ENCODE measurements around the gene CXorf58.
"Not testable (repeated sequence)": the region's sequence is repeated elsewhere in the genome, so short reads cannot be mapped to it uniquely, and the experiment has no call there.

The CXorf58 gene, protein sequence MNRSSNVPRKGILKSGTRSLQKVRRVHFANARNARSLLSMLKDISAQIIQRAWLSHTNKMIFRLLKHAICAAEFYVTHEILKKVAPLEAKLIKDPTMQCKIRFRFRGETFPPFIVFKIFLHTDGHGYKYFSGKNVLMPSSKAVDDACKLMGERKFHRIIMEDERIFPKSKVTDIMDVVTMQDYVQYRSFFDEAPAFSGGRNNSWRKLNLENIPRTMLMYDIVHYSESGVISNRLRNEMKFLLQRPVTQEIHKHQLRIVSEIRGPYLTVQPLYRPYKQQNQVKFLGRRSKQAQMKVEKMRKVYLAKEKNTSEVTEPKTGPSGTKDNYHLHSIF

DNA sequence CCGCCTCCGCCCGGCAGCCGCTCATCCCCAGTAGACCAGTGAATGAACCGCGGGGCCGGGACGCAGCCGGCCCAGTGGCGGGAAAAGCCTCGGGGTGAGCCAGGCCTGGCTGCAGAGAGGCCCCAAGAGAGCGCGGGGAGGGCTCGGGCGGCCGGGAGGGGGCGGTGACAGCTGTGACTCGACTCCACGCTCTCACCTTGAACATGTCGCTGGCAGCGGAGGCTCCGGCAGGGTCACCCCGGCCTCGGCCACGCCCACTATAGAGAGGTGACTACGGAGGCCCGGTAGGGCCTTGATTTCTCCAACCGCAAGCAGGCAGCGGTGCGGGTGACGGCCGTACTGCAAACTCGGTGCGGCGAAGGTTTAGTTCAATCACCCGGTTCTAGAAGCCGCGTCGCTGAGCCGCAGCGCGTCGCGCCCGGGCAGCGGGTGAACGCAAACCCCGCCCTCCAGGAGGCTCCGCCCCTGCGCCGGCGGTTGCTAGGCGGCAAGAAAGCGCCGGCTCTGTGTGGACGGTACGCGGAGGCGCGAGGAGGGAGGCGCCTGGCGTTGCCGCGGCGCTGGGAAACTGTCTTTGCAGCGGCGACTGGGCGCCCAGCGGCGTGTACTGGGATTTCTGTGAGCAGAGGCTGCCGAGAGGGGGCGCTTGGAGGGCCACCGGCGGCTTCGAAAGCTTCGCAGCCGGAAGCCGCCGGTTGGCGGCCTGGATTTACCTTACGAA is at the start of gene CXorf58, which contains the start of gene APOO:
Gene CXorf58, plus strand, starts transcription at position 509 of the 721 bp plus-strand sequence. CDS start 2,297 bp downstream, outside the sequence.
Gene APOO, minus strand, starts transcription at position 441 of the 721 bp plus-strand sequence. Its CDS starts 236 bp downstream, at position 205.
- peak; percentile 87 for DNase-seq

DNA sequence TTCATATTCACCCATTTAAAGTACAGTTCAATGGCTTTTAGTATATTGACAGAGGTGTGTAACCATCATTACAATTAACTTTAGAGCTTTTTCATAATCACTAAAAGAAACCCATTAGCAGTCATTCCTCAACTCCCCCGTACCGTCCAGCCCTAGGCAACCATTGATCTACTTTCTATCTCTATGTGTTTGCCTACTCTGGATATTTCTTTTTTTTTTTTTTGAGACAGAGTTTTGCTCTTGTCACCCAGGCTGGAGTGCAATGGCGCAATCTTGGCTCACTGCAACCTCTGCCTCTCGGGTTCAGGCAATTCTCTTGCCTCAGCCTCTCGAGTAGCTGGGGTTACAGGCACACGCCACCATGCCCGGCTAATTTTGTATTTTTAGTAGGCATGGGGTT is 48.6 kb upstream of the CXorf58 start:
- DNase-seq = not testable (repeated sequence)

DNA sequence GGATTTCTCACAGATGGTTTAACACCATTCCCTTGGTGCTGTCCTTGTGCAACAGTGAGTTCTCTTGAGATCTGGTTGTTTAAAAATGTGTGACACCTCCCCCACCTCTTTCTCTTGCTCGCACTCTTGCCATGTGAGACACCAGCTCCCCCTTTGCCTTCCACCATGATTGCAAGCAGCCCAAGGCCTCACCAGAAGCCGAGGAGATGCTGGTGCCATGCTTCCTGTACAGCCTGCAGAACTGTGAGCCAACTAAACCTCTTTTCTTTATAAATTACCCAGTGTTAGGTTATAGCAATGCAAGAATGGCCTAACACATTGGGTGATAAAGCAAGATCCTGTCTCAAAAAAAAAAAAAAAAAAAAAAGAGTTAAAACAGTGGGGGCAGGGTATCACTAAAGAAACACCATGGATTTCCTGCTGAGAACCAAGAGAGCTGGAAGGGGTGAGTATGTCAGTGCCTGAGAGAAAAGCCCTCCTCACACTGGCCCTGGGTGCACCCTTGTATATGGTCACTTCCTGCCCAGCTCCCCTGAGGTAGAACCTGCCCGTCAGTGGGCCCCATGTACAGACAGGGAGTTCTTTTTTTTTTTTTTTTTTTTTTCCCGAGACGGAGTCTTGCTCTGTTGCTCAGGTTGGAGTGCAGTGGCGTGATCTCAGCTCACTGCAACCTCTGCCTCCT is 46.5 kb upstream of the CXorf58 start:
- DNase-seq = no peak

DNA sequence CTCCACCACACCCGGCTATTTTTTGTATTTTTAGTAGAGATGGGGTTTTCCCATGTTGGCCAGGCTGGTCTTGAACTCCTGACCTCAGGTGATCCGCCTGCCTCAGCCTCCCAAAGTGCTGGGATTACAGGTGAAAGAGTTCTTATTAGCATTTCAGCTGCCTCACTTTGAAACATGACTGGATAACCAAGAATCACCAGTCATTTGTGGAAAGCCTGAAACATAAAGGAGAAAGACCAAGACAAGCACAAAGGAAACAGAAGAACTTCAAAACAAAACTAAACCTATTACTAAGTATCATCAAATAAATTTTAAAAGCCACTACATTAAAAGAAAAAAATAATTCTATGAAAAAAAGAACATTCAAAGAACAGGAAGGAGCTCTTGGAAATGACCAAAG is 45.9 kb upstream of the CXorf58 start:
- not testable (repeated sequence) for DNase-seq

DNA sequence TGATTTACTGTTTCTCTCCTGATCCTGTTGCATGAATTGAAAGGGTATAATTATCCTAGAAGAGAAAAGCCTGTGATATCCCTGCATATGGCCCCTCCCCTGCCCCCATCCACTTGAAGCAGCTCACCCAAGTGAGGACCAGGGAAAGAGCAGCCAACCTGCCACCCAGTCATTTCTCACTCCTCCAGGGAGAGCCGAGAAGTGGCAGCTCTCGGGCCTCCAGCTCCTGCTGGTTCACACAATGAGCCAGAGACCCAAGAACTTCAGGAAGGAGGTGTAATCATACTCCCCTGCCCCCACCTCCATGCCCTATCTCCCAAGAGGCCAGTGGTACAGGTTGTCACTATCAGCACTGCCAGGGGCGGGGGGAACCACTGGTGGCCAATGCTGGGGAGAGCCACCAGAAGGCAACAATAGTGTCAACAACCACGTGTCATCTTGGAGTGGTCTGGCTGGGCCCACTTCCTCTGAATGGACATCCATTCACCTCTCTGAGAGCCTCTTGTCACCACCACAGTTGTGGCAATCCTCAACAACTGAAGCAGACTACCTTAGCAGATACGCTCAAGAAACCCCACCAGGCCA is 43.0 kb upstream of the CXorf58 start:
- DNase-seq = no peak

DNA sequence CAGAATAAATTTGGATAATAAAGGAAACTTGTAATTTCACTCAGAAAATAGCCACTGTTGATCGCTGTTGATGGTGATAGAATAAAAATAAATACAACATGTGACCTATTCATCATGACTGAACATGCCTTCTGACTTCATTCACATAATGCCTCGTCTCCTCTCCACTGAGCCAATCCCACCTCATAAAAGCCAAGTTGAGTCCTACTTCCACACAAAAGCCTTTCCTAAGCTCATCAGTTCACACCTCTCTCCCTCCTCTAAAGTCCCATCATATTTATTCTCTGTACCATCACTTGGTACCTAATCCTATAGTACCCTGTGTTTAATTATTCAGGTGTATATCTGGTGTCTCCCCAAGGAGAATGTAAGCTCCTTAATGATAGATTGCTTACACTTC is 37.8 kb upstream of the CXorf58 start:
- DNase-seq = no peak

DNA sequence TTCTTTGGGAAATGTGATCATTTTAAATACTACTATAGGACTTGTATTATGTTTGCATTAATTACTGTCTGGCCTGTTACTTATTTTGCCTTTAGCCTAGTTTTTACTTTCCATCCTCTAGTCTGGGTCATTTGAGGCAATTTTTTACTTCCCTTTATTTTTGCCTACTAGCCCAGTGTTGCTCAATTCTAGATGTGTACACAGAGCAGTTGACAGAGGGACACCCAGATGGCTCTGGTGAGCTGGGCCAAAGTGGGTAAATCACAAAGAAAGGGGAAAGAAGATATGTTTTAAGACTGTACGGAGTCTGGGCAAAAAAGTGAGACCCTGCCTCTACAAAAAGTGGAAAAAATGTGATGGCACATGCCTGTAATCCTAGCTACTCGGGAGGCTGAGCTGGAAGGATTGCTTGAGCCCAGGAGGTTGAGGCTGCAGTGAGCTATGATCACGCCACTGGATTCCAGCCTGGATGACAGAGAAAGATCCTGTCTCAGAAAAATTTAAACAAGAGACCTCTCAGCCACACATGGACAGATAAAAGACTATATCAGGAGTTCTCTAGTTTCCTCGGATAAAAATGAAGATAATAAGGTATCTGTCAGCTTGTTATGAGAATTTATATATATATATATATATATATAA is 35.8 kb upstream of the CXorf58 start:
- DNase-seq = no peak

DNA sequence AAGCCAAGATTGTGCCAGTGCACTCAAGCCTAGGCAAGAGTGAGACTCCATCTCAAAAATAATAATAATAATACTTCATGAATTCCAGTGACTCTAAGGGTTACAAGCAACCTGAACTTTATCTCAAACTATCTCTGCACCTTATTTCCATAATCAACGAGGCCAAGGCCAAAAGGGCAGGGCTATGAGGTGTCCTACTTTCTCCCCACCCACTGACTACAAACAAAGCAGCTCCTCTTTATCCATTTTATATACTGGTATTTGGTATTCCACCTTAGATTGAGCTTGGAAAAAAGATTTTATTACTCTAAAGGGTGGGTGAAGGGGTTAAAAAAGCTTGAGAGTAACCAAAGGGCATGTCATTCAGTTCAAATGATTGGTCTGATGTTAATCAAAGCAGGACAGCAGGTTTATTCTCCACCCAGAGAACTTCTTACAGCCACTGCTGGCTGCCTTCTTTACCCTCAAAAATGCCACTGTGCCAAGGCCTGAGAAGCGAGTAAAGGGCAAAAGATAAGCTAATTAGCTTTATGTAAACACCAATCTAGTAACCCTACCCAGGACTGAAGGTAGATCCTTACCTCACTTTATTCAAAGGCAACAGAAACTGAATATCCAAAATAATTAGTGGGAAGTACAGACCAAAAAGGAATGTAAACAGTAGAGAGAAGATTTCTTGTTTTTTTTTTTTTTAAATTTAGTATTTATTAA is 28.3 kb upstream of the CXorf58 start:
- no peak for DNase-seq

DNA sequence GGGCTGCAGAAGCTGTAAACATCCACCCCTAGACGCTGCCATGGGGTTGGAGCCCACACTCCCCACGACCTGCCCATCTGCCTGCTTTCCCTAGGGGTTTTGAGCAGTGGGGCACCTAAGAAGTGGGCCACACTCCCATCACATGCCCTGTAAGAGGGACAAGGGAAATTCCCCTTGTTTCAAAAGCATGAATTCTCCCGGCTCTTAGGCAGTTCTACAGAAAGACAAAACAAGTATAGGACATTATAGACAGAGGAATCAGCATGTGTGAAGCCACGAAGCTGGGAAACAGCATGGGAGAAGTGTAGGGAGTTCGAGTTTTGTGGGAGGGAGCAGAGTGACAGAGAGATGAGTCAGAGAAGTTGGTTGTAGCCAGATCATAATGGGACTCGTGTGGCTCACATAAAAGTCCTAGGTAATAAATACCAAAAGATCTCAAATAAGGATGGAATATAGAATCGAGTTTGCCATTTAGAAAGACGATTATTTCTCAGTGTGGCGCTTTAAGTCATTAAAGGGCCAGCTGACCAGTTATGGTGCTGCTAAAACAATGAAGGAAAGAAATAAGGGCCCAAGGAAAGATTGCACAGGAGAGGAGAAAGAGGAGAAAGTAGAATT is 24.0 kb upstream of the CXorf58 start:
- no peak for DNase-seq

DNA sequence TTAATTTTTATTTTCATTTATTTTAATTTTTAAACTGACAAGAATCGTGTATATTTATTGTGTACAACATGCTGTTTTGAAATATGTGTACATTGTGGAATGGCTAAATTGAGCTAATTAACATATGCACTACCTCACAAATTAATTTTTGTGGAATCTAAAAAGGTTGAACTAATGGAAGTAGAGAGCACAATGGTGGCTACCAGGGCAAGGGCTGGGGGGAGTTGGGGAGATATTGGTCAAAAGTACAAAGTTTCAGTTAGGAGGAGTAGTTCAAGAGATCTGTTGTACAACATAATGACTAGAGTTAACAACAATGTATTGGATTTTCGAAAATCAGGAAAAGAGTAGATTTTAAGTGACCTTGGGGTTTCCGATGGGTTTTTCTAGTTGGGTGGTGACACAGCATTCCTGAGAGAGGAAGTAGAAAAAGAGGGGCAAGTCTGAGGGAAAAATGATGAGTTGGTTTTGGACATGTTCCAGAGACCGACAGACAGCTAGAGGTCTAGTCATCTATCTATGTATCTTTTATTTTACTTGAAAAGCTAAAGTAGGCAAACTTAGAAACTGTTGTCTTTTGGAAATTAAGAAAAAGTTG is 23.3 kb upstream of the CXorf58 start:
- DNase-seq = no peak

DNA sequence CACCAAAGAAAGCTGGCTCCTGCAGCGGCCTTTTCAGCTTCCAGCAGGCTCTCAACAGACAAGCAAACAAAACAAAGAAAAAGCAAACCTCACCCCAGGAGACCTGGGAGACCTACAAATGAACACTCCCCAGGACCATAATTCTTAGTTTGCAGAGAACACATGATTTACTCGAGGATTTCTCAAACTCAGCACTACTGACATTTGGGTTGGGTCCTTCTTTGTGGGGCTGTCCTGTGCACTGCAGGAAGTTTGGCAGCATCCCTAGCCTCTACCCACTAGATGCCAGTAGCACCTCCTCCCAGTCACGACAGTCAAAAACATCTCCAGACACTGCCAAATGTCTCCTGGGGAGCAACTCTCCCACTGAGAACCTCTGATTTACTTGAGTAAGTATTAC is 22.0 kb upstream of the CXorf58 start:
- no peak for DNase-seq

DNA sequence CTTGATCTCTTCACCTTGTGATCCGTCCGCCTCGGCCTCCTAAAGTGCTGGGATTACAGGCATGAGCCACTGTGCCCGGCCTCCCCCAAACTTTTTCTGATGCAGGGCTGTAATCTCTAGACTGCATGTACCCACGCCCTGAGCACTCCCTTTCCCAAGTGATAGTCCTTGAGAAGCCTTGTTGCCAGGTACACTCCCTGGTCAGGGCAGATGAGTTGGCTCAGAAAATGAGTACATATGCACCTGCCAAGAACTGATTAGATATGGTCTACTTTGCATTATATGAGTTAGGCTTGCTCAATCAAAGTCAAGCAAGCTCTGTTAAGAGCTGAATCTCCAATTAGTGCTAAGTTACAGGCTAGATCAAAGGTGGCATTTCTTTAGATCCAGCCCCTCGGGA is 20.4 kb upstream of the CXorf58 start:
- DNase-seq = no peak

DNA sequence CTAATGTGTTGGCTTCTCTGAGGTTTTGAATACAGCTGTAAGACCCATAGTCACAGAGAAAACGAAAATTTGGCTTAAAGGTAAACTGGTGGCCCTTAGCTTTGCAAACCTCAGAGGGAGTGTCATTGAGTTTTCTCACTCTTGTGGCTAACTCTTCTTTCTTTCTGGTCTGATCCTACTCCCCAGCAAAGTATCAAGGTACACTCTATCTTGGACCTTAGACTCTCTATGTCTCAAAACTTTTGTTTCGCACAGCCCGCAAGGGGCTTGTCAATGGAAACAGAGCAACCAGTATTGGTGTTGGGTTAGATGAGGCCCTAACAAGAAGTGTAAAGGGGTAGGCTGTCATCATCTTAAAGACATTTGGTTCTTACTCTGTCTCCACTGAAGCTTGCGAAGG is 19.9 kb upstream of the CXorf58 start:
- DNase-seq = no peak

DNA sequence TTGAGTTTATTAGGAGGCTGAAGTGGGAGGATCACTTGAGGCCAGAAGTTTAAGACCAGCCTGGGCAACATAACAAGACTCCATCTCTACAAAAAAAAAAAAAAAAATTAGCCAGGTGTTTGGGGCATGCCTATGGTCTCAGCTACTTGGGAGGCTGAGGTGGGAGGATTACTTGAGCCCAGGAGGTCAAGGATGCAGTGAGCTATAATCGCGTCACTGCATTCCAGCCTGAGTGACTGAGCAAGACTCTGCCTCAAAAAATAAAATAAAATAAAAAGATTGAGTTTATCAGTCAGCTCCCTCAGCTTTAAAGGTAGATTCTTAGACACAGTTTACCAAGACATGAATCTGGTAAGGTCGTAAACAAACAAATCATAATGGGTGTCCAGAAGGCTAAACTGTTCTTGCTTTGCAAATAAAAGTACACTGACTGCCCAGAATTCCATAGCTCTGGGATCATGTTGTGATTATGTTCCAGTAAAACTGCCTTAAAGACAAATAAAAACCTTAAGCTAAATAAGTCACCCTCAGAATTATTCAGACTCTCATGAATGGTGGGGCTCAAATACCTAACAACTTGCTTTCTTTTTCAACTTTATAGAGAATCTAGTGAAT is 18.8 kb upstream of the CXorf58 start:
- DNase-seq = no peak

DNA sequence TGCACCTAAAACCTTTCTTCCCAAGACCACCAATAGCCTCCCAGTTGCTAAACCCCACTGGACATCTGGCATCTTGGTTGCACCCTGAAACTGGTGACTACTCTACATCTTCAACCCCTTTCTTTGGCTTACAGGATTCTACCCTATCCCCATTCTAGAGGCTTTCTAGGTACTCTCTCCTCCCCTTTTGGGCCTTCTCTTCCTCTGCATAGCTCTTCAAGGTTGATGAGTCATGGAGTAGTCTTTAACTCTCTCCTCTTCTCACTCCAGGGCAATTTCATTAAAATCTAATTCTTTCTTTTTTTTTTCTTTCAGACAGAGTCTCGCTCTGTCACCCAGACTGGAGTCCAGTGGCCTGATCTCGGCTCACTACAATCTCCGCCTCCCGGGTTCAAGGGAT is 16.9 kb upstream of the CXorf58 start:
- no peak for DNase-seq

DNA sequence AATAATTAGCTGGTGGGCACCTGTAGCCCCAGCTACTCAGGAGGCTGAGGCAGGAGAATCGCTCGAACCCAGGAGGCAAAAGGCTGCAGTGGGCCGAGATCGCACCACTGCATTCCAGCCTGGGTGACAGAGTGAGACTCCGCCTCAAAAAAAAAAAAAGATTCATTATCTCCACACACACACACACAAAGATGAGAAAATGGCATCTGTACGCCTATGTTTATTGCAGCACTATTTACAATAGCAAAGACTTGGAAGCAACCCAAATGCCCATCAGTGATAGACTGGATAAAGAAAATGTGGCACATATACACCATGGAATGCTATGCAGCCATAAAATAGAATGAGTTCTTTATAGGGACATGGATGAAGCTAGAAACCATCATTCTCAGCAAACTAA is 12.8 kb upstream of the CXorf58 start:
- DNase-seq = not testable (repeated sequence)

DNA sequence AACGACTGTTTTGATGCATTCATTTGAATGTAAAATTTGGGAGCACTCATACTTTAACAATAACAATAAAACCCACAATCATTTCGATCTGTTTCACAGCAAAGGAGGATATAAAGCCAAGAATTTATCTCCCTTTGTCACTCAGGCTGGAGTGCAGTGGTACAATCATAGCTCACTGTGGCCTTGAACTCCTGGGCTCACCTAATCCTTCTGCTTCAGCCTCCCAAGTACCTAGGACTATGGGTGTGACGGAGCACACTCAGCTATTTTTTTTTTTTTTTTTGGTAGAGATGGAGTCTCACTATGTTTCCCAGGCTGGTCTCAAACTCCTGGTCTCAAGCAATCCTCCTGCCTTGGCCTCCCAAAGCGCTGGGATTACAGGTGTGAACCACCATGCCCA is 11.3 kb upstream of the CXorf58 start:
- DNase-seq = not testable (repeated sequence)

DNA sequence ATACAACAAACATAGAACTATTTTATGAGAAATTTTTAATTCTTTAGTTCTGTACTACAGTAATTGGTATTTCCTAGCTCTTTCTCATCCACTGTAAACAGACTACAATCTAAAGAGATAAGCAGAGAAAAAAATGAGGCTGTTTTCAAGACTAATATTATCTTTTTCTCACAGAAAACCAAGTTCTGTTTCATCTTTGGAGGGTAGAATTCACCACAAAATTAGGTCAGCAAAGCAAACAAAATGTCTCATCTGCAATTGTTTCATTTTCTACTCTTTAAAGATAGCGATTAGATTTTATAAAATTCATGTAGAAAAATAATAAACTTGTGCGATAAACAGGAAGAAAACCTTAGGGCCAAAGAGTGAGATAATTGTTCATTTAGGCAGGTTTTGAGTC is 10.8 kb upstream of the CXorf58 start:
- DNase-seq = no peak

DNA sequence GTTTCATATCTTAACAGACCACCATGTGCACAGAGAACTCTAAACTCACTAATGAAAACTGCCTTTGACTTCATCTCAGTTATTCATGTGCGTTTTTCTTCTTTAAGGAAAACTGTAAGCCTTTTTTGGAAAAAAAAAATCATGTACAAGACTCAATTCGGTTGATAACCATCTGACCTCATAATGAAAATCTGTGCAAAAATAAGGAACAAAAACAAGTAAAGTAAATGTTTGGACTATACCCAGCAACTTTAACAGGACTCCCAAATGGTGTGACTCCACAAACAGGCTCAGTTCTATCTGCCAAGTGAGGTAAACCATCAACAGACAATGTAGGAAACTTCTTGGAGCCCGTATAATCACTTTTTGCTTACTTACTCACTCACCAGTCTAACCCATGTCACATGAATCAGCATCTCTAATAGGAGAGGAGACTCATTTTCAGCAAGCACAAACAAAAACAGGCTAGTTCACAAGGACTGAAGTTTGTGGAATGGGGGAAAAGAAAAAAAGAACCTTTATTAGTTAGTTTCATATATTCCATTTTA is 9.3 kb upstream of the CXorf58 start:
- DNase-seq = no peak

DNA sequence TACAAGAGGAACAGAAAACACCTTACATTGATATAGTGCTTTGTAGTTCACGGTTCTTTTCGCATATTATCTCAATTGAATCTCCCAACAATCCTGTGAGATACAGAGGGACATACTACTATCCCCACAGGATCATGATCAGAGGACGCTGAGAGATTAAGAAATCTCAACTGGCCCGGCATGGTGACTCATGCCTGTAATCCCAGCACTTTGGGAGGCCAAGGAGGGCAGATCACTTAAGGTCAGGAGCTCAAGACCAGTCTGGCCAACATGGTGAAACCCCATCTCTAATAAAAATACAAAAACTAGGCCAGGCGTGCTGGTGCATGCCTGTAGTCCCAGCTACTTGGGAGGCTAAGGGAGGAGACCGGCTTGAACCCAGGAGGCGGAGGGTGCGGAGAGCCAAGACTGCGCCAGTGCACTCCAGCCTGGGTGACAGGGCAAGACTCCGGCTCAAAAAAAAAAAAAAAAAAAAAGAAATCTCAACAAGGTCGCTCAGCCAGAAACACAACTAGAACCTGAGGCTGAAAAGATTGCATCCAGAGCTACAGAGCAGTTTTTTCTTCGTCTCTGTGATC is 7.5 kb upstream of the CXorf58 start:
- DNase-seq = no peak

All from activated CD4-positive, CD25-positive, alpha-beta regulatory T cell treated with anti-CD3 and anti-CD28 coated beads, Interleukin-2, amount 50 U/mL, for 72 hours (primary cell).